C4-2B (cell line): ENCODE measurements around the gene ASIC4.

Source experiments
- H3K27ac ChIP-seq: fragments of 450-650 bp; 2 replicates; pipeline ENCODE4 v1.5.1; 2017
- ZFX ChIP-seq: fragments of 450-650 bp; IDR thresholded peaks from 2 replicates; pipeline ENCODE4 v1.6.1; 2017
- TF ChIP-seq, protein P1 (sequence below): fragments of 450-650 bp; conservative IDR thresholded peaks from 2 replicates; pipeline ENCODE4 v1.5.1; 2017; ENCODE audit warnings: mild to moderate bottlenecking

ASIC4 gene

DNA sequence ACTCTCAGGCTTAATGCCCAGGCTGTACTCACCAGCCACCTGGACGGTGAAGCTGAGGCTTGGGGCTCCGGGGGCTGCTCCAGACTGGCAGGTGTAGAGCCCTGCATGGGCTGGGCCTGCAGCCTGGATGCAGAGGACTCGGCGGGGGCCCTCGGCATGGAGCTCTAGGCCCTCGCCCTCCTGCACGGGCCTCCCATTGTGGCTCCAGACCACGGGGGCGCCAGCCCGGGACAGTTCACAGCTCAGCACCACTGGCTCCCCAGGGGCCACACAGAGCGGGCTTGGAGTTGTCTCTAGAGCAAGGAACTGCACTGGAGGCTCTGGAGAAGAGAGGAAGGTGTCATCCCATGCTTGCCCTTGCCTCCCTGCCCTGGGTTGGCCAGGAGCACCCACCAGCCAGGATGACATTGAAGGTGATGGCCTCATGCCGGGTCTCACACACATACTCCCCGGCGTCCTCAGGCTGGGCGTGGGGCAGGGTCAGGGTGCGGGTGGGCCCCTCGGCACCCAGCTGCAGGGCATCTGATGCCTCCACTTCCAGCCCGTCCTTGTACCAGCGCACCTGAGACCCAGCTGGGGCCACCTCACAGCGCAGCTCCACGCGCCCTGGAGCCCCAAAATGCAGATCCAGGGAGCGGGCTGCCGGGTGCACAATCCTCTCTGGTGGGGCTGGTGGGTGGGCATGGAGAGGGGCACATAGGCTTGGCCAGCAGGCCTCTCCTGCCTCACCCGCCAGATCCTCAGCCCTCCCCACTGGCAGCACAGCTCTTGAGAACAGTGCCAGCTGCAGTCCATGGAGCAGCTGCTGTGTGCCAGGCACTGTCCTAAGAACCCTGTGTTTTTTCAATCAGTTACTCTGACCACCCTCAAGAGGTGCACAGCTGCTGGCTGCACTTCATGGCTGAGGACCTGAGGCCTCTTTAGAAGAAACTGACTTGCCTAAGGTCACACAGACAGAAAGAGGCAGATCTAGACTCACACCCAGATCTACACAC lies 43.8 kb downstream of the ASIC4 start:
- TF ChIP-seq ZFX: no peak
- TF ChIP-seq, protein P1, sequence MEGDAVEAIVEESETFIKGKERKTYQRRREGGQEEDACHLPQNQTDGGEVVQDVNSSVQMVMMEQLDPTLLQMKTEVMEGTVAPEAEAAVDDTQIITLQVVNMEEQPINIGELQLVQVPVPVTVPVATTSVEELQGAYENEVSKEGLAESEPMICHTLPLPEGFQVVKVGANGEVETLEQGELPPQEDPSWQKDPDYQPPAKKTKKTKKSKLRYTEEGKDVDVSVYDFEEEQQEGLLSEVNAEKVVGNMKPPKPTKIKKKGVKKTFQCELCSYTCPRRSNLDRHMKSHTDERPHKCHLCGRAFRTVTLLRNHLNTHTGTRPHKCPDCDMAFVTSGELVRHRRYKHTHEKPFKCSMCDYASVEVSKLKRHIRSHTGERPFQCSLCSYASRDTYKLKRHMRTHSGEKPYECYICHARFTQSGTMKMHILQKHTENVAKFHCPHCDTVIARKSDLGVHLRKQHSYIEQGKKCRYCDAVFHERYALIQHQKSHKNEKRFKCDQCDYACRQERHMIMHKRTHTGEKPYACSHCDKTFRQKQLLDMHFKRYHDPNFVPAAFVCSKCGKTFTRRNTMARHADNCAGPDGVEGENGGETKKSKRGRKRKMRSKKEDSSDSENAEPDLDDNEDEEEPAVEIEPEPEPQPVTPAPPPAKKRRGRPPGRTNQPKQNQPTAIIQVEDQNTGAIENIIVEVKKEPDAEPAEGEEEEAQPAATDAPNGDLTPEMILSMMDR: no peak
- H3K27ac ChIP-seq: no peak overlapping the region

DNA sequence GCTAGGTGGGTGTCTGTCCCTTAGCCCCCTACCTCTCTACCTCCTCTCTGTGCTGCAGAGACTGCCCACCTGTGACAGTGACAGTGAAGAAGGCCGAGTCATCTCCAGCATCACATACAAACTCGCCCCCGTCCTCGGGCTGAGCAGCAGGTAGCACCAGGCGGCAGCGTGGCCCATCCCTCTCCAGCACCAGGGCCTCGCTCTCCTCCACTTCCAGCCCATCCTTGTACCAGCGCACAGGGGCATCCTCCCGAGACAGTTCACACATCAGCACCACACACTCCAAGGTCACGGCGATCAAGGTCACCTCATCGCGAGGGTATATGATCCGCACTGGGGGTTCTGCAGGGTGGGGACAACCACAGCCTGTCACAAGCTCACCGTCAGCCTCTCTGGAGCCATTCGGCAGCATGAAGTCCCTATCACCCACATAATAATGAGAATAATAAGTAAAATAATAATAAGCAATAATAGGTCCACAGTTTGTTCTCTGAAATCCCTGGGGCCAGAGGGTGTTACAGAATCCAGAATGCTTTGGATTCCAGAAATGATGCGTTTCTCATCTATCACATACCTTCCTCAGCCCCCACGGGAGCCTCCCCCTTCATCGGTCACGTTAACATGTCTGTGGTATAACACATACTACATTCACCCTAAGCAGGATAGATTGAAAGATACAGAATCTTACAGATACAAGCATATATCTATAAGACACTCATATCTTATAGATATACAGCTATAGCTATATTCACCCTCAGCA lies 45.1 kb downstream of the ASIC4 start:
- TF ChIP-seq, protein P1: no peak
- no peak for TF ChIP-seq ZFX
- no peak overlapping the region for H3K27ac ChIP-seq

DNA sequence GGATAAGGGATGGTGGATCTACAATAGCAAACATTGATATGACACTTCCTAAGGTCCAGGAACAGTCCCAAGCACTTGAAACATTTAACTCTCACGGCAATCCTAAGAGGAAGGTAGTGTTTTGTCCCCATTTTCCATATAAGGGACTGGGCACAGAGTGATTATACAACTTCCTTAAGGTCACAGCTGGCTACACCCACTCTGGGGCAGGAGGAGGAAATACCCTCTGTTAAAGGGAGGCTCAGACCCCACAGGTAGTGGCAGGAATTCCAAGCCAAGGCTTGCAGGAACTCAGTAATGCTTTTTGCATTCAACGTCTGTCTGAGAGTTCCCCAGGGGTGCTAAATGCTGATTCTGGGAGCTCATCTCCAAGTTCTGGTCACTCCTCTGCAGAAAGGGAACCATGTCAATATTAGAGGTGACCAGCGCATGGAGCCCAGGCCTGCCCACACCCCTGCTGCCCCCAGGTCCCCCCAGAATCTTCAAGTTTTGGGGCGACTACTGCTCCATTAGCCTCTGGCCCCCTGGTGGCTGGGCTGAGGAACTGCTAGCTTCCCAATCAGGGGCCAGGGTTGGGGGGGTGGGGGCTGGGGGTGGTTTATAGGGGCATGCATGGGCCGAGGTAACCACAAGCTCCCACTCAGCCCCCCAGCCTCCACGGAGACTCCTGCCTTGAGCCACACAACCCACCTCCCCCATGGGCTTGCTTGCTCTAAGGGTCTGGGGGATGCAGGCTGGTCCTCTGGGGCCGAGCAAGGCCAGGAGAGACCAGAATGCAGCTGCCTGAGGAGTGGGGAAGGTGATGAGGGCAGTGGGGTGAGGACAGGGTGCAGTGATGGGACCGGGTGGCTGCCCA lies 46.0 kb downstream of the ASIC4 start:
- no peak overlapping the region for H3K27ac ChIP-seq
- TF ChIP-seq ZFX: no peak
- TF ChIP-seq, protein P1: peak; percentile 88

DNA sequence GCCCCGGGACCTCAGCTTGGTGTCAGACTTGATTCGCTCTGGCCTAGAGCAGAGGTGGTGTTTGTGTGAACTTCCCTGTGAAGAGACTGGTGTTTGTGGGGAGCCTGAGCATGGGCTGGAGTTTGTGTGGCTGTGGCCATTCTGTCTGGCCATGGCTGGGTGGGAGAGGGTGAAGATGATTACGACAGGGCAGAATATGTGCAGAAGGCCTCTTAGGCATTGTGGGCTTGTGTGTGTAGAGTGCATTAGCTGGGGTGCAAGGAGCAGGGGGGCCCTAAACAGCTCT lies 46.6 kb downstream of the ASIC4 start:
- no peak overlapping the region for H3K27ac ChIP-seq
- TF ChIP-seq, protein P1: no peak
- TF ChIP-seq ZFX: no peak

DNA sequence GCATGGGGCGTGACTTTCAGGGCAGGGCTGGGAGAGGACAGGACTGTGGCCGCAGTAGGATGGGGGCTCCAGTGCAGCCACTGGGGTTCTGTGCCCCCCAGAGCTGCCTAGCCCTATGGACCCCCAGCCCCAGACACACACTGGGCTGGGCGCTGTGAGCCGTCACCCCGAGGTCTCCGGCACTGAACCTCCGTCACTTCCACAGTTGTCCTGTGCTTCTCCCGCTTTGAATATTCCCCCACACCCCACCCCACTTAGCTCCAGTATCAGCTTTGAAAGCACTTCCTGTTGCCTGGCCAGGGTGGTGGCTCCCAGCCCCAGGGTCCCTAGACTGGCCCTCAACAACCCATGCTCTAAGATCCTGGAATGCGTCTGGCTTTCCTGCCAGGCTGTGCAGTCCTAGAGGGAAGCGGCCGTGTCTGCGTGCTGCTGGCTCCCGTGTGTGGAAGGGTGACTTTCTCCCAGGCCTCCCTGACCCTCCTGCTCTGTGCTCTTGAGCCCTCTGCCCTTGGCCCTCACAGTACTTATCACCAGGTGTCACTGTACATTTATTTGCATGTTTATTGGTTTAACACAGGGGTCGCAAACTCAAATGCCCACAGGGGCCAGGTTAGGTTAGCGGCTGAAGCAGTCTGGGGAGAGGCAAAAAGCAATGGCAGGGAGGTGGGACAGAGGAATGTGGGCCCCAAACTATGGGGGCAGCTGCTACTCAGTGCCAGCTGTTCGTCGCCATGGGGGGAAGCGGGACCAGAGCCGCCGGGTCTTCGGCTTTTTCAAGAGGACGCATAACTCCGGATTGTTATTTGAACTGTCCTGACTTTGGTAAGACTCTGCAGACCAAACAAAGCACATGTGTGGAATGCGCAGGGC lies 47.1 kb downstream of the ASIC4 start:
- H3K27ac ChIP-seq: no peak overlapping the region
- no peak for TF ChIP-seq ZFX
- TF ChIP-seq, protein P1: no peak
